H9 (cell line): ENCODE measurements around the gene GPC6. TPM values are rescaled to one million over a fixed set of nuclear protein-coding genes. Genes with fewer than 3 reads are reported as not detected.

Source experiments
- DNase-seq: peaks from one replicate; pipeline ENCODE4 v3.0.0-alpha.2; 2017
- H2AFZ ChIP-seq: one replicate; pipeline ENCODE4 v1.6.1; 2013; ENCODE audit warnings: mild to moderate bottlenecking, low read length, control low read depth, moderate library complexity
- H2AK5ac ChIP-seq: 2 replicates; pipeline ENCODE4 v1.6.1; 2013; ENCODE audit warnings: low read length, control low read depth, mixed read lengths; ENCODE audit not compliant: insufficient read length
- H2BK120ac ChIP-seq: one replicate; pipeline ENCODE4 v1.6.1; 2013; ENCODE audit warnings: low read depth, mild to moderate bottlenecking, low read length, control low read depth, inconsistent platforms; ENCODE audit not compliant: poor library complexity, severe bottlenecking
- H2BK12ac ChIP-seq: 2 replicates; pipeline ENCODE4 v1.6.1; 2013; ENCODE audit warnings: low read length, control low read depth, mixed read lengths, low read depth; ENCODE audit not compliant: insufficient read length
- H2BK15ac ChIP-seq: 2 replicates; pipeline ENCODE4 v1.6.1; 2013; ENCODE audit warnings: low read depth, low read length, control low read depth
- H2BK20ac ChIP-seq: one replicate; pipeline ENCODE4 v1.6.1; 2013; ENCODE audit warnings: low read depth, mild to moderate bottlenecking, low read length, control low read depth, inconsistent platforms; ENCODE audit not compliant: poor library complexity, severe bottlenecking
- H2BK5ac ChIP-seq: 2 replicates; pipeline ENCODE4 v1.6.1; 2013; ENCODE audit warnings: low read length, control low read depth, mixed read lengths; ENCODE audit not compliant: insufficient read length
- H3K14ac ChIP-seq: 2 replicates; pipeline ENCODE4 v1.6.1; 2013; ENCODE audit warnings: low read length, control low read depth; ENCODE audit not compliant: insufficient read depth
- H3K18ac ChIP-seq: 2 replicates; pipeline ENCODE4 v1.6.1; 2013; ENCODE audit warnings: low read depth, mild to moderate bottlenecking, mixed read lengths, low read length, control low read depth; ENCODE audit not compliant: insufficient read length
- H3K23ac ChIP-seq: 2 replicates; pipeline ENCODE4 v1.6.1; 2013; ENCODE audit warnings: low read length, control low read depth, mixed read lengths, low read depth; ENCODE audit not compliant: insufficient read length
- H3K23me2 ChIP-seq: 2 replicates; pipeline ENCODE4 v1.6.1; 2013; ENCODE audit warnings: low read depth, mild to moderate bottlenecking, mixed read lengths, low read length, control low read depth; ENCODE audit not compliant: insufficient read length, poor library complexity, severe bottlenecking
- H3K27ac ChIP-seq: 2 replicates; pipeline ENCODE4 v1.5.1; 2013; ENCODE audit warnings: low read length, control low read depth, mixed read lengths, low read depth; ENCODE audit not compliant: insufficient read length
- H3K27me3 ChIP-seq: 2 replicates; pipeline ENCODE4 v1.6.1; 2013; ENCODE audit warnings: low read length, control low read depth, inconsistent platforms; ENCODE audit not compliant: insufficient read depth
- H3K4ac ChIP-seq: 2 replicates; pipeline ENCODE4 v1.6.1; 2013; ENCODE audit warnings: low read depth, mild to moderate bottlenecking, control low read depth, inconsistent platforms, low read length, moderate library complexity
- H3K4me1 ChIP-seq: 2 replicates; pipeline ENCODE4 v1.6.1; 2013; ENCODE audit warnings: low read length, control low read depth, inconsistent platforms; ENCODE audit not compliant: insufficient read depth
- H3K4me2 ChIP-seq: 2 replicates; pipeline ENCODE4 v1.6.1; 2013; ENCODE audit warnings: low read length, control low read depth, mixed read lengths; ENCODE audit not compliant: insufficient read length, insufficient read depth
- H3K56ac ChIP-seq: 2 replicates; pipeline ENCODE4 v1.6.1; 2013; ENCODE audit warnings: low read depth, mild to moderate bottlenecking, mixed read lengths, low read length, control low read depth; ENCODE audit not compliant: insufficient read length
- H3K79me1 ChIP-seq: 2 replicates; pipeline ENCODE4 v1.6.1; 2013; ENCODE audit warnings: low read depth, mild to moderate bottlenecking, moderate library complexity, low read length, control low read depth, inconsistent platforms; ENCODE audit not compliant: insufficient read depth, poor library complexity, severe bottlenecking
- H3K79me2 ChIP-seq: 2 replicates; pipeline ENCODE4 v1.6.1; 2013; ENCODE audit warnings: low read length, control low read depth, inconsistent platforms; ENCODE audit not compliant: insufficient read depth
- H3K9ac ChIP-seq: 2 replicates; pipeline ENCODE4 v1.6.1; 2013; ENCODE audit warnings: low read length, control low read depth, mixed read lengths; ENCODE audit not compliant: insufficient read length; ENCODE audit errors: extremely low read depth
- H3K9me3 ChIP-seq: one replicate; pipeline ENCODE4 v1.6.1; 2013; ENCODE audit warnings: low read depth, low read length, inconsistent platforms; ENCODE audit not compliant: control insufficient read depth
- H3T11ph ChIP-seq: one replicate; pipeline ENCODE4 v1.6.1; 2013; ENCODE audit warnings: mild to moderate bottlenecking, low read length, control low read depth, inconsistent platforms
- H4K20me1 ChIP-seq: one replicate; pipeline ENCODE4 v1.6.1; 2013; ENCODE audit not compliant: control insufficient read depth, insufficient read length, insufficient read depth
- H4K5ac ChIP-seq: 2 replicates; pipeline ENCODE4 v1.6.1; 2013; ENCODE audit warnings: low read depth, mild to moderate bottlenecking, mixed read lengths, low read length, control low read depth; ENCODE audit not compliant: insufficient read length
- H4K8ac ChIP-seq: replicated peaks from 2 replicates; pipeline ENCODE4 v1.6.1; 2013; ENCODE audit warnings: low read length, control low read depth, mixed read lengths, low read depth; ENCODE audit not compliant: insufficient read length
- H4K91ac ChIP-seq: 2 replicates; pipeline ENCODE4 v1.6.1; 2013; ENCODE audit warnings: low read depth, mild to moderate bottlenecking, moderate library complexity, mixed read lengths, low read length, control low read depth; ENCODE audit not compliant: insufficient read length
- H3K27ac Mint-ChIP-seq, 3 experiments: 2 replicates in 2 of 3; 3 replicates in 1 of 3; pipeline ENCODE4 v1.8.0; 2020 to 2021; ENCODE audit warnings: mixed read lengths in 3 of 3, mild to moderate bottlenecking in 1 of 3, moderate library complexity in 1 of 3
- H3K27me3 Mint-ChIP-seq: 2 replicates; pipeline ENCODE4 v1.8.0; 2021; ENCODE audit warnings: low read depth, mild to moderate bottlenecking, moderate library complexity, mixed read lengths
- H3K36me3 Mint-ChIP-seq, 3 experiments: 2 replicates in 2 of 3; 3 replicates in 1 of 3; pipeline ENCODE4 v1.8.0; 2020 to 2021; ENCODE audit warnings: low read depth in 3 of 3, mixed read lengths in 3 of 3; ENCODE audit not compliant: insufficient read depth in 1 of 3
- H3K4me1 Mint-ChIP-seq, 2 experiments: 2 replicates each; pipeline ENCODE4 v1.8.0; 2020; ENCODE audit warnings: mixed read lengths in 2 of 2
- H3K4me3 Mint-ChIP-seq, 2 experiments: 2 replicates in 1 of 2; 3 replicates in 1 of 2; pipeline ENCODE4 v1.8.0; 2020 to 2021; ENCODE audit warnings: mild to moderate bottlenecking in 2 of 2, mixed read lengths in 2 of 2, moderate library complexity in 1 of 2
- H3K9me3 Mint-ChIP-seq, 2 experiments: 2 replicates in 1 of 2; 3 replicates in 1 of 2; pipeline ENCODE4 v1.8.0; 2020; ENCODE audit warnings: mild to moderate bottlenecking in 2 of 2, mixed read lengths in 2 of 2, moderate library complexity in 1 of 2
- CTCF ChIP-seq: fragments of 200-600 bp; sonication (generic); conservative IDR thresholded peaks from 3 replicates; pipeline ENCODE4 v1.8.0; 2021; ENCODE audit warnings: antibody characterized with exemption, mild to moderate bottlenecking
- WGBS: extraction: QIAGEN DNeasy Blood & Tissue Kit; methylation state at CpG from one replicate; pipeline ENCODE4 v1.1.7; 2013; ENCODE audit warnings: missing lambda C conversion rate, low lambda C conversion rate, mixed read lengths; ENCODE audit not compliant: insufficient read length; ENCODE audit errors: extremely low coverage; 5-methylcytosine and 5-hydroxymethylcytosine counted together
- total RNA-seq: library from RNA; stranded (reverse); gene quantifications from 2 replicates; pipeline ENCODE4 v1.2.1, GENCODE V29; 2021

Gene GPC6
- total RNA-seq, 1 experiment from 2014 or later, result 15.6 TPM

GRCh38 chr13:93386116-93386515 is 159.5 kb downstream of the GPC6 start:
- DNase-seq, result no peak
- Histone ChIP-seq H4K8ac (no peak overlapping the region), H2AFZ (no peak overlapping the region), H4K5ac (no peak overlapping the region), H2BK15ac (no peak overlapping the region), H4K20me1 (no peaks in the 10 kb centered on the region), H3K4me1 (no peaks in the 10 kb centered on the region), H3K23me2 (no peaks in the 10 kb centered on the region), H3K18ac (no peak overlapping the region), H3K27ac (no peak overlapping the region), H2BK5ac (no peak overlapping the region), H3K23ac (no peak overlapping the region), H3K79me1 (no peaks in the 10 kb centered on the region), H4K91ac (no peak overlapping the region), H2BK12ac (no peak overlapping the region), H2AK5ac (no peak overlapping the region), H3K27me3 (no peaks in the 10 kb centered on the region), H3K4ac (no peak overlapping the region), H2BK120ac (no peak overlapping the region), H2BK20ac (no peak overlapping the region), H3K79me2 (no peaks in the 10 kb centered on the region; the same call in 1 of the 2 replicates), H3K56ac (no peak overlapping the region), H3K4me2 (no peak overlapping the region), H3K9me3 (no peaks in the 10 kb centered on the region), H3K9ac (no peak overlapping the region), H3T11ph (no peak overlapping the region), H3K14ac (no peak overlapping the region)
- no peaks in the 10 kb centered on the region for H3K27me3 Mint-ChIP-seq
- no CpG with 5 or more reads among the region's 5 CpGs for WGBS
- no peak overlapping the region for H3K27ac Mint-ChIP-seq
- TF ChIP-seq CTCF, result no peak
- H3K36me3 Mint-ChIP-seq, result no peaks in the 10 kb centered on the region
- H3K9me3 Mint-ChIP-seq, result no peaks in the 10 kb centered on the region
- peaks cover 9 to 18% of the 10 kb centered on the region in 2 experiments for H3K4me1 Mint-ChIP-seq
- no peak overlapping the region for H3K4me3 Mint-ChIP-seq
